ENCODE measurements around the gene TPK1.

Gene TPK1

GRCh38 chr7:144674550-144674949, 161.3 kb downstream of the TPK1 start:
- H3K4me1 Mint-ChIP-seq: no peaks in the 10 kb centered on the region
- DNase-seq (ENCODE audit: low spot score in 2 of 2) (no peak), ATAC-seq (replicated peaks; ENCODE audit: extremely low read depth, poor library complexity, severe bottlenecking) (no peak)
- no peaks in the 10 kb centered on the region for H3K27me3 Mint-ChIP-seq
- H3K4me3 Mint-ChIP-seq: no peak overlapping the region
- H3K36me3 Mint-ChIP-seq (ENCODE audit: insufficient read depth): no peaks in the 10 kb centered on the region
- H3K27ac Mint-ChIP-seq (ENCODE audit: low read depth): no peak overlapping the region
- no peaks in the 10 kb centered on the region for H3K9me3 Mint-ChIP-seq

- no peaks in the 10 kb centered on the region for H3K27me3 Mint-ChIP-seq
- H3K27ac Mint-ChIP-seq (ENCODE audit: low read depth): no peak overlapping the region
- ATAC-seq (replicated peaks; ENCODE audit: extremely low read depth, poor library complexity, severe bottlenecking): no peak
- no peaks in the 10 kb centered on the region for H3K36me3 Mint-ChIP-seq (ENCODE audit: insufficient read depth)
- DNase-seq (ENCODE audit: low spot score in 2 of 2): no peak
- H3K4me1 Mint-ChIP-seq: no peaks in the 10 kb centered on the region
- H3K4me3 Mint-ChIP-seq: no peak overlapping the region
- H3K9me3 Mint-ChIP-seq: no peaks in the 10 kb centered on the region
Observed at GRCh38 chr7:144672869-144673268, 163.0 kb downstream of the TPK1 start.

DNA sequence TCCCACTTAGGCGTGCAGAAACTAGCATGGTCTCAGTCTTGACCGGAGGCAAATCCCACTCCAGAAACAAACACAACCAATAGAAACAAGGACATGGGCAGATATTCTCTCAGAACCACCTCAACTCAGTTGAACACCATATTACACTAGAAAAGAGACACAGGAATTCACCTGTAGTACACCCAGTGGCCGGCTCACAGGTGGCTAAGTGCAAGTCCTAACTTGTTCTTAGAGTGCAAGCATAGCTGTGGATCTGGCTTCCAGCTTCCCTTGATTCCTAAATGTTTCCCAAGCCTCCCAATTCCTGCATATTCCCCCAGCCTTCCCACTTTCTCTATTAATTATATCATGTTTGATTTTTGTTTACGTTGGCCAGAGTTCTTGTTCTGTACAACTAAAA, 164.4 kb downstream of the TPK1 start:
- H3K27me3 Mint-ChIP-seq: no peaks in the 10 kb centered on the region
- H3K4me1 Mint-ChIP-seq: no peaks in the 10 kb centered on the region
- no peak for DNase-seq (ENCODE audit: low spot score in 2 of 2)
- ATAC-seq (replicated peaks; ENCODE audit: extremely low read depth, poor library complexity, severe bottlenecking): no peak
- no peak overlapping the region for H3K4me3 Mint-ChIP-seq
- H3K27ac Mint-ChIP-seq (ENCODE audit: low read depth): no peak overlapping the region
- no peaks in the 10 kb centered on the region for H3K9me3 Mint-ChIP-seq
- peaks cover 2% of the 10 kb centered on the region for H3K36me3 Mint-ChIP-seq (ENCODE audit: insufficient read depth)

- H3K27me3 Mint-ChIP-seq: no peaks in the 10 kb centered on the region
- H3K4me1 Mint-ChIP-seq: no peaks in the 10 kb centered on the region
- DNase-seq (ENCODE audit: low spot score in 2 of 2): no peak
Observed at GRCh38 chr7:144670218-144670617, 165.6 kb downstream of the TPK1 start.

GRCh38 chr7:144668503-144668902, 167.3 kb downstream of the TPK1 start:
- no peaks in the 10 kb centered on the region for H3K9me3 Mint-ChIP-seq
- H3K27me3 Mint-ChIP-seq: no peaks in the 10 kb centered on the region
- no peak overlapping the region for H3K27ac Mint-ChIP-seq (ENCODE audit: low read depth)

More at GRCh38 chr7:144670218-144670617, 165.6 kb downstream of the TPK1 start:
- Mint-ChIP-seq H3K36me3 (ENCODE audit: insufficient read depth) (peaks cover 2% of the 10 kb centered on the region), H3K9me3 (no peaks in the 10 kb centered on the region), H3K27ac (ENCODE audit: low read depth) (no peak overlapping the region), H3K4me3 (no peak overlapping the region)
- ATAC-seq (replicated peaks; ENCODE audit: extremely low read depth, poor library complexity, severe bottlenecking): no peak

GRCh38 chr7:144665689-144666381, 170.0 kb downstream of the TPK1 start:
- Mint-ChIP-seq H3K36me3 (ENCODE audit: insufficient read depth) (peaks cover 5% of the 10 kb centered on the region), H3K27me3 (no peaks in the 10 kb centered on the region), H3K27ac (ENCODE audit: low read depth) (no peak overlapping the region), H3K4me1 (no peaks in the 10 kb centered on the region), H3K4me3 (no peak overlapping the region), H3K9me3 (no peaks in the 10 kb centered on the region)
- ATAC-seq (replicated peaks; ENCODE audit: extremely low read depth, poor library complexity, severe bottlenecking) (no peak), DNase-seq (ENCODE audit: low spot score in 2 of 2) (no peak)

More at GRCh38 chr7:144668503-144668902, 167.3 kb downstream of the TPK1 start:
- peaks cover 5% of the 10 kb centered on the region for H3K36me3 Mint-ChIP-seq (ENCODE audit: insufficient read depth)
- DNase-seq (ENCODE audit: low spot score in 2 of 2) (no peak), ATAC-seq (replicated peaks; ENCODE audit: extremely low read depth, poor library complexity, severe bottlenecking) (no peak)
- no peak overlapping the region for H3K4me3 Mint-ChIP-seq
- no peaks in the 10 kb centered on the region for H3K4me1 Mint-ChIP-seq

- H3K36me3 Mint-ChIP-seq (ENCODE audit: insufficient read depth): peaks cover 4% of the 10 kb centered on the region
- no peak for ATAC-seq (replicated peaks; ENCODE audit: extremely low read depth, poor library complexity, severe bottlenecking)
- no peak for DNase-seq (ENCODE audit: low spot score in 2 of 2)
- no peaks in the 10 kb centered on the region for H3K4me1 Mint-ChIP-seq
- H3K27me3 Mint-ChIP-seq: no peaks in the 10 kb centered on the region
- H3K4me3 Mint-ChIP-seq: no peak overlapping the region
- H3K27ac Mint-ChIP-seq (ENCODE audit: low read depth): no peak overlapping the region
- no peaks in the 10 kb centered on the region for H3K9me3 Mint-ChIP-seq
Observed at GRCh38 chr7:144659211-144659610, 176.6 kb downstream of the TPK1 start.

GRCh38 chr7:144656965-144657517, 178.8 kb downstream of the TPK1 start:
- DNase-seq (ENCODE audit: low spot score in 2 of 2): no peak
- ATAC-seq (replicated peaks; ENCODE audit: extremely low read depth, poor library complexity, severe bottlenecking): no peak
- Mint-ChIP-seq H3K4me1 (no peaks in the 10 kb centered on the region), H3K4me3 (no peak overlapping the region), H3K36me3 (ENCODE audit: insufficient read depth) (peaks cover 2% of the 10 kb centered on the region), H3K27me3 (no peaks in the 10 kb centered on the region), H3K27ac (ENCODE audit: low read depth) (no peak overlapping the region), H3K9me3 (no peaks in the 10 kb centered on the region)

DNA sequence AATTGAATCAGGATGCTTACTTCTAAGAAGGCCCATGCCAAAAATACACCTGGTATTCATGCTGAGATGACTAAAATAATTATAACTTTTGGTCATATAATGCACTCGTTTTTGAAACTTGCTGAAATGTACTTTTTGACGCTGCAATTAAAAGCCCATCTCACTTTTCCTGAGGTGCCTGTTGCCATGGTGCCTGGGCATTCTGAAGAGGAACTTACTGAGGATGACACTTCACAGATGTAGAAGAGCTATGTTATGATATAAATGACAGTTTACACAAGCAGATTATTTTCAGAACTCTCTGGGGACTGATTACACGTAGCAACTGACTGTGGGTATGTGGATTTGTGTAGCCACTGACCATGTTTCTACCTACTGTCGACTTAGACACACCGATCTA, 182.4 kb downstream of the TPK1 start:
- Mint-ChIP-seq H3K27ac (ENCODE audit: low read depth) (no peak overlapping the region), H3K27me3 (no peaks in the 10 kb centered on the region), H3K9me3 (peaks cover 5% of the 10 kb centered on the region), H3K36me3 (ENCODE audit: insufficient read depth) (no peaks in the 10 kb centered on the region), H3K4me3 (no peak overlapping the region), H3K4me1 (no peaks in the 10 kb centered on the region)
- no peak for ATAC-seq (replicated peaks; ENCODE audit: extremely low read depth, poor library complexity, severe bottlenecking)
- no peak for DNase-seq (ENCODE audit: low spot score in 2 of 2)

DNA sequence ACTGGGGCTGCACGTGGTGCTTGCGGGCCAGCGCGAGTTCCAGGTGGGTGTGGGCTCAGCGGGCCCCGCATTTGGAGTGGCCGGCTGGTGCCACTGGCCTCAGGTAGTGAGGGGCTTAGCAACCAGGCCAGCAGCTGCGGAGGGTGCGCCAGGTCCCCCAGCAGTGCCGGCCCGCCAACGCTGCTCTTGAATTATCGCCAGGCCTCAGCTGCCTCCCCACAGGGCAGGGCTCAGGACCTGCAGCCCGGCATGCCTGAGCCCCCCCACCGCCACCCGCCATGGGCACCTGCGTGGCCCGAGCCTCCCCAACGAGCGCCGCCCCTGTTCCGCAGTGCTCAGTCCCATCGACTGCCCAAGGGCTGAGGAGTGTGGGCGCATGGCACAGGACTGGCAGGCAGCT, 185.4 kb downstream of the TPK1 start:
- Mint-ChIP-seq H3K4me1 (no peaks in the 10 kb centered on the region), H3K9me3 (peaks cover 5% of the 10 kb centered on the region), H3K27ac (ENCODE audit: low read depth) (no peak overlapping the region), H3K4me3 (no peak overlapping the region), H3K36me3 (ENCODE audit: insufficient read depth) (peaks cover 2% of the 10 kb centered on the region), H3K27me3 (no peaks in the 10 kb centered on the region)
- DNase-seq (ENCODE audit: low spot score in 2 of 2) (no peak), ATAC-seq (replicated peaks; ENCODE audit: extremely low read depth, poor library complexity, severe bottlenecking) (no peak)

DNA sequence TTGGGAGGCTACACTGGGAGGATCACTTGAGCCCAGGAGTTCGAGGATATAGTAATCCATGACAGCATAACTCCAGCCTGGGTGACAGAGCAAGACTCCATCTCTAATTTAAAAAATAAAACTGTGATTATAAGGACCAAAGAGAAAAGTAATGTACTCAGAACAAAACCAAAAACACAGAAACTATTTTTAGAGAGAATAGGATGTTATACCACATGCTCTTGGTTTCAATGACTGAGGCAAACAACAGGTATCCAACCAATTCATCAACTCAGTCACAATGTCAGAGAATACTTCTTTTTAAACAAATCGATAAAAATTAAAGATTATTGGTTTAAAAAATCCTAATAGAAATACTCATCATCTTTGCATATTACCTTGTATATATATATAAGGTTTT, 186.7 kb downstream of the TPK1 start:
- Mint-ChIP-seq H3K36me3 (ENCODE audit: insufficient read depth) (peaks cover 2% of the 10 kb centered on the region), H3K27me3 (no peaks in the 10 kb centered on the region), H3K27ac (ENCODE audit: low read depth) (no peak overlapping the region), H3K4me1 (no peaks in the 10 kb centered on the region), H3K4me3 (no peak overlapping the region), H3K9me3 (peaks cover 5% of the 10 kb centered on the region)
- no peak for ATAC-seq (replicated peaks; ENCODE audit: extremely low read depth, poor library complexity, severe bottlenecking)
- no peak for DNase-seq (ENCODE audit: low spot score in 2 of 2)

GRCh38 chr7:144641389-144642044, 194.3 kb downstream of the TPK1 start:
- ATAC-seq (replicated peaks; ENCODE audit: extremely low read depth, poor library complexity, severe bottlenecking) (no peak), DNase-seq (ENCODE audit: low spot score in 2 of 2) (no peak)
- Mint-ChIP-seq H3K36me3 (ENCODE audit: insufficient read depth) (peaks cover 2% of the 10 kb centered on the region), H3K9me3 (no peaks in the 10 kb centered on the region), H3K27me3 (no peaks in the 10 kb centered on the region), H3K27ac (ENCODE audit: low read depth) (no peak overlapping the region), H3K4me3 (no peak overlapping the region), H3K4me1 (no peaks in the 10 kb centered on the region)

GRCh38 chr7:144632724-144633123, 203.1 kb downstream of the TPK1 start:
- no peaks in the 10 kb centered on the region for H3K9me3 Mint-ChIP-seq
- no peak overlapping the region for H3K4me3 Mint-ChIP-seq
- ATAC-seq (replicated peaks; ENCODE audit: extremely low read depth, poor library complexity, severe bottlenecking) (no peak), DNase-seq (ENCODE audit: low spot score in 2 of 2) (no peak)
- H3K27me3 Mint-ChIP-seq: no peaks in the 10 kb centered on the region
- no peaks in the 10 kb centered on the region for H3K36me3 Mint-ChIP-seq (ENCODE audit: insufficient read depth)
- no peaks in the 10 kb centered on the region for H3K4me1 Mint-ChIP-seq
- H3K27ac Mint-ChIP-seq (ENCODE audit: low read depth): no peak overlapping the region

Measured in central memory CD8-positive, alpha-beta T cell (primary cell).